AG09319 (cell line): ENCODE results near the gene MYO5B.

Experiments
- DNase-seq: peaks from one replicate; pipeline ENCODE4 v3.0.0-alpha.2; 2010; ENCODE audit warnings: low read depth; ENCODE audit errors: extremely low read depth
- CTCF ChIP-seq: IDR thresholded peaks from 2 replicates; pipeline ENCODE4 v1.5.1; 2011; ENCODE audit warnings: low read depth, mild to moderate bottlenecking, inconsistent platforms, low read length, moderate library complexity

MYO5B gene

GRCh38 chr18:49972535-49972934 is 222.4 kb downstream of the MYO5B start:
- no peak for TF ChIP-seq CTCF
- no peak for DNase-seq

- no peak for TF ChIP-seq CTCF
- no peak for DNase-seq
Observed at GRCh38 chr18:49971462-49971861, 223.5 kb downstream of the MYO5B start.

GRCh38 chr18:49970319-49970718 is 224.6 kb downstream of the MYO5B start:
- TF ChIP-seq CTCF: no peak
- DNase-seq: no peak

GRCh38 chr18:49968644-49969309 is 226.2 kb downstream of the MYO5B start:
- TF ChIP-seq CTCF: no peak
- DNase-seq: no peak

- no peak for DNase-seq
- no peak for TF ChIP-seq CTCF
Observed at GRCh38 chr18:49967636-49968313, 227.2 kb downstream of the MYO5B start.

- no peak for TF ChIP-seq CTCF
Observed at GRCh38 chr18:49967171-49967570, 227.8 kb downstream of the MYO5B start.

GRCh38 chr18:49966090-49966489 is 228.9 kb downstream of the MYO5B start:
- TF ChIP-seq CTCF: no peak
- no peak for DNase-seq

More at GRCh38 chr18:49967171-49967570, 227.8 kb downstream of the MYO5B start:
- no peak for DNase-seq
